Cardiac fibroblast (primary cell): ENCODE measurements around the gene DCPS.
A peak's percentile ranks its signal among the peaks of the same experiment; 100 is the strongest.
"Not testable (repeated sequence)": the region's sequence is repeated elsewhere in the genome, so short reads cannot be mapped to it uniquely, and the experiment has no call there.

Source experiments
- DNase-seq, 2 donors: peaks; one replicate each; pipeline versions ENCODE4 v3.0.0 to v3.0.0-alpha.2; 2010; ENCODE audit warnings: low read depth in 2 of 2
- H3K4me3 ChIP-seq, 2 donors: replicated peaks in 1 of 2; 1 replicate in 1 of 2; 2 replicates in 1 of 2; pipeline ENCODE4 v1.5.1; 2011; ENCODE audit warnings: low read depth in 2 of 2, low read length in 2 of 2, mild to moderate bottlenecking in 2 of 2, moderate library complexity in 1 of 2
- CTCF ChIP-seq: IDR thresholded peaks from one replicate; pipeline ENCODE4 v1.5.1; 2011; ENCODE audit warnings: low read depth, mild to moderate bottlenecking, low read length, inconsistent platforms

The DCPS gene

DNA sequence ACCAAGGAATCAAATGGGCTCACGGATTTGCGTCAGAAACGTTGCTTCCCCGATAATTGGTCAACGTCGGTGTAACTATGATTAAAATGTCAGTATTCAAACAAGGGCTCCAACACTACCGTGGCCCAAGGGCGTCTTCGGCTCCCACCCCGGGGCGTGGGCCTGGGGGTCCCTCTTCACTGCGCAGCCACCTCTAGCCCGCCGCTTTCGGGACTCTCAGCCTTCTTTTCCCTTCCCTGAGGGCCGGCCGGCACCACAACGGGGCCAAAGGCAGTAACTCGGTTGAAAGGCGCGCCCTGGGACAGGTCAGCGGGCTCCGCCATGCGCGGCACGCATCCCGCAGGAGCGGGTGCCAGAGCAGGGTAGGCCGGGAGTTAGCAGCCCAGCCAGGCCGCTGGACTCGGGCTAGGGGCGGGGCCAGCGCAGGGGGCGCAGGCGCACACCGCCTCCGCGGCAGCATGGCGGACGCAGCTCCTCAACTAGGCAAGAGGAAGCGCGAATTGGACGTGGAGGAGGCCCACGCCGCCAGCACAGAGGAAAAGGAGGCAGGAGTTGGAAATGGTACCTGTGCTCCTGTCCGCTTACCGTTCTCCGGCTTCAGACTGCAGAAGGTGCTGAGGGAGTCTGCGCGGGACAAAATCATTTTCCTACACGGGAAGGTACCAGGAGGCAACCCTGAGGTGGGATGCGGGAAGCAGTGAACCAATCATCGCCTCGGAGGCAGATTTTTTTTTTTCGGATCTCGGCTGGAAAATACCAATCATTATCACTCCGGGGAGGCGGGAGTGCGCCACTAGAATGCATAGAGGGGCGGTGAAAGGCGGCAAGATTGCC lies at the start of gene DCPS:
DCPS (plus strand) TSS at position 438 of the 834 bp plus-strand sequence; CDS start at position 459, 21 bp downstream.
- H3K4me3 ChIP-seq = peak within 1 kb of the TSS; percentile 73 to 74
- TF ChIP-seq CTCF = no peak
- peak; percentile 90 to 93 for DNase-seq

- no peak for DNase-seq
- H3K4me3 ChIP-seq = no peak overlapping the region
- TF ChIP-seq CTCF = no peak
Observed at GRCh38 chr11:126254819-126255218, 49.0 kb upstream of the DCPS start.

DNA sequence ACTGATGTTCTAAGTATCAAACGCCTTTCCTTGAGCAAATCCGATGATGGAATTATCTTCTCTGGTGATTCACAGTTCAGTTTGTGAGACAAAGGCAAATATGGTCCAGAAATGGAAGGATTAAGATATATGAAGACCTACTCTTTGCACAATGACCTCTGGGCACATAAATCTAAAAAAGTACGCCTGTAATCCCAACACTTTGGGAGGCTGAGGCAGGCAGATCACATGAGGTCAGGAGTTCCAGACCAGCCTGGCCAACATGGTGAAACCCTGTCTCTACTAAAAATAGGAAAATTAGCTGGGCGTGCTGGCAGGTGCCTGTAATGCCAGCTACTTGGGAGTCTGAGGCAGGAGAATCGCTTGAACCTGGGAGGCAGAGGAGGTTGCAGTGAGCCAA lies 48.4 kb upstream of the DCPS start:
- not testable (repeated sequence) for H3K4me3 ChIP-seq, DNase-seq

- no peak overlapping the region for H3K4me3 ChIP-seq
Observed at GRCh38 chr11:126256216-126256615, 47.6 kb upstream of the DCPS start.

GRCh38 chr11:126257144-126257543 lies 46.7 kb upstream of the DCPS start:
- no peak for DNase-seq
- TF ChIP-seq CTCF = no peak
- no peak overlapping the region for H3K4me3 ChIP-seq

More at GRCh38 chr11:126256216-126256615, 47.6 kb upstream of the DCPS start:
- DNase-seq = no peak
- TF ChIP-seq CTCF = no peak

DNA sequence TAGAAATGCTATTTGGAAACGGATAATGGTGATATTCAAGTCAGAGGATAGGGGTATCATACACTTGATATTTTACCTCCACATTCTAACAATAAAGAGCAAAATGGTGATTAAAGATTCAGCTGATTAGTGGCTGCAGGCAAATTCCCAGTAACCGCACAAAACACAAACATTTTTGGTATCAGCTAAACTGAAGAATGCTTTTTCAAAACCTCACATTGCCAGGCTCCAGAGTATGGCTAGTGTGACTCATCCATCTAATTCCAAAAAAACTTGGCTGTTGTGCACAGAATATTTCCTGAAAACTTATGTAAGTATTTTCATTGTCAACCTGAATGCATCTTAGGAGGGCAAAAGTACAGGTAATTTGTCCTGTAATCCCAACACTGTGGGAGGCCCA lies 46.1 kb upstream of the DCPS start:
- TF ChIP-seq CTCF = no peak
- DNase-seq = peak; percentile 47 to 57
- no peak overlapping the region for H3K4me3 ChIP-seq

DNA sequence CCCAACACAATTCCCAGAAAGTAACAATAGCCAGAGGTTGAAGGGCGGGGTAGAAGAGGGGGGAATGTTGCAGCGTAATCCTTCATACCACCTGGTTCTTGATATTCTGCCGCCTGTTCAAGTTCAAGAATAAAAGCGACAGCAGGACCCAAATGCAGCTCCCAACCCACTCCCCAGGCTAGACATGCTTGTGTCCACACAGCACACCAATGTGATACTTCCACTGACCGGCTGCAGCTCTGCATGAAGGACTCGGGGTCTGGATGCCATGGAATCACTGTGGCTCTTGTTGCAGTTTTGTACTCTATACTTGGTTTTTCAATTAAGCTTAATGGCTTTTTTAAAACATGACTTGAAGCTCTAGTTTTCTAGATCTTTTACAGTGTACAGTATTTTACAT lies 41.6 kb upstream of the DCPS start:
- DNase-seq = no peak
- no peak overlapping the region for H3K4me3 ChIP-seq
- no peak for TF ChIP-seq CTCF
